PC-3 (cell line): ENCODE data around the gene UGT1A3. TPM values are rescaled to one million over a fixed set of nuclear protein-coding genes. Genes with fewer than 3 reads are reported as not detected.

ENCODE experiments used
- ATAC-seq: fragments of 200-7000 bp; cut with Tn5 transposase; 2 replicates; pipeline ENCODE4 v1.9.1; 2020; ENCODE audit warnings: mild to moderate bottlenecking, moderate library complexity
- BruUV-seq: library from RNA; stranded (reverse); fragments of 400-500 nt; replicated peaks from 2 replicates; lab custom pipeline; 2021; lab: Mats Ljungman, UMichigan
- CTCF ChIA-PET: fragments of 300-600 bp; sonication (Branson Sonifier 250); formaldehyde crosslinking; loops from one replicate; lab custom pipeline; 2022; ENCODE audit warnings: antibody characterized with exemption; lab: Charles Lee
- POLR2A ChIA-PET: fragments of 300-600 bp; sonication (Branson Sonifier 250); formaldehyde crosslinking; loops from one replicate; lab custom pipeline; 2022; ENCODE audit warnings: antibody characterized with exemption; ENCODE audit not compliant: unreplicated experiment; lab: Charles Lee
- DNase-seq: peaks from one replicate; pipeline ENCODE4 v3.0.0-alpha.2; 2015
- H2AFZ ChIP-seq: fragments of 300-600 bp; sonication (generic); 2 replicates; pipeline ENCODE4 v1.6.0; 2016; ENCODE audit warnings: antibody characterized with exemption, low read length
- H3F3A ChIP-seq: fragments of 300-600 bp; sonication (generic); one replicate; pipeline ENCODE4 v1.6.0; 2017; ENCODE audit warnings: antibody characterized with exemption, low read length, control low read depth, mild to moderate bottlenecking; ENCODE audit not compliant: unreplicated experiment
- H3K27ac ChIP-seq: fragments of 300-600 bp; sonication (generic); 2 replicates; pipeline ENCODE4 v1.5.1; 2016; ENCODE audit warnings: mild to moderate bottlenecking, low read length
- H3K27me3 ChIP-seq: fragments of 300-600 bp; sonication (generic); 2 replicates; pipeline ENCODE4 v1.6.1; 2016; ENCODE audit warnings: low read length, mixed read lengths
- H3K36me3 ChIP-seq: fragments of 300-600 bp; sonication (generic); 2 replicates; pipeline ENCODE4 v1.6.1; 2016; ENCODE audit warnings: low read depth, mixed run types, low read length, mixed read lengths
- H3K4me1 ChIP-seq: fragments of 300-600 bp; sonication (generic); 2 replicates; pipeline ENCODE4 v1.5.1; 2016; ENCODE audit warnings: low read length; ENCODE audit not compliant: insufficient read depth
- H3K4me2 ChIP-seq: fragments of 300-600 bp; sonication (generic); 2 replicates; pipeline ENCODE4 v1.6.0; 2016; ENCODE audit warnings: low read length
- H3K4me3 ChIP-seq: fragments of 300-600 bp; sonication (generic); 2 replicates; pipeline ENCODE4 v1.5.1; 2016; ENCODE audit warnings: mild to moderate bottlenecking, low read length, mixed read lengths
- H3K79me2 ChIP-seq: fragments of 300-600 bp; sonication (generic); 2 replicates; pipeline ENCODE4 v1.6.1; 2017; ENCODE audit warnings: low read length, mixed read lengths
- H3K9ac ChIP-seq: fragments of 300-600 bp; sonication (generic); 2 replicates; pipeline ENCODE4 v1.6.0; 2016; ENCODE audit warnings: mild to moderate bottlenecking, low read length
- H3K9me2 ChIP-seq: fragments of 300-600 bp; sonication (generic); replicated peaks from 2 replicates; pipeline ENCODE4 v1.6.1; 2016; ENCODE audit warnings: mixed run types, low read length, mixed read lengths
- H3K9me3 ChIP-seq: fragments of 300-600 bp; sonication (generic); 2 replicates; pipeline ENCODE4 v1.6.1; 2016; ENCODE audit warnings: low read length, mixed read lengths
- H4K20me1 ChIP-seq: fragments of 300-600 bp; sonication (generic); 2 replicates; pipeline ENCODE4 v1.6.1; 2016; ENCODE audit warnings: low read length, mixed read lengths
- CTCF ChIP-seq: fragments of 300-600 bp; sonication (generic); conservative IDR thresholded peaks from 2 replicates; pipeline ENCODE4 v1.5.1; 2017; ENCODE audit warnings: antibody characterized with exemption, low read depth, mild to moderate bottlenecking, low read length
- EZH2 ChIP-seq: fragments of 300-600 bp; sonication (generic); IDR thresholded peaks from one replicate; pipeline ENCODE4 v1.6.1; 2017; ENCODE audit warnings: antibody characterized with exemption, mild to moderate bottlenecking, low read length; ENCODE audit not compliant: unreplicated experiment
- EZH2phosphoT487 ChIP-seq: fragments of 300-600 bp; sonication (generic); IDR thresholded peaks from 2 replicates; pipeline ENCODE4 v1.6.1; 2018; ENCODE audit warnings: mild to moderate bottlenecking, antibody characterized with exemption, low read length, borderline replicate concordance
- intact Hi-C: fragments of 100-400 bp; cut with micrococcal nuclease; formaldehyde crosslinking; loops from 2 replicates; pipeline ENCODE4 v1.9.0; 2023
- total RNA-seq: library from RNA; depleted of rRNA; stranded (reverse); fragments of >200 nt; gene quantifications from 2 replicates; pipeline ENCODE4 v1.2.3, GENCODE V29; 2014

Gene UGT1A3
- total RNA-seq, 1 experiment from 2014 or later: not detected

- H3K79me2 ChIP-seq: no peaks in the 10 kb centered on the region
- no peaks in the 10 kb centered on the region for H3F3A ChIP-seq
- H3K27ac ChIP-seq: no peak overlapping the region
- BruUV-seq: no TSS peak
- no peaks in the 10 kb centered on the region for H3K9me2 ChIP-seq
- H3K9ac ChIP-seq: no peak overlapping the region
- H3K36me3 ChIP-seq: no peaks in the 10 kb centered on the region
- TF ChIP-seq EZH2phosphoT487 (no peak), CTCF (no peak), EZH2 (no peak)
- ChIA-PET CTCF (no interaction called here), POLR2A (no interaction called here)
- H2AFZ ChIP-seq: no peak overlapping the region
- no peaks in the 10 kb centered on the region for H3K27me3 ChIP-seq
- no peaks in the 10 kb centered on the region for H3K4me1 ChIP-seq
- no peak for DNase-seq
- no peak for ATAC-seq
- no peaks in the 10 kb centered on the region for H3K9me3 ChIP-seq
- intact Hi-C loops: no loop called here
- no peak overlapping the region for H3K4me2 ChIP-seq
- H3K4me3 ChIP-seq: no peak overlapping the region
- no peaks in the 10 kb centered on the region for H4K20me1 ChIP-seq
Measured at GRCh38 chr2:233820774-233821105, 91.9 kb downstream of the UGT1A3 start.

GRCh38 chr2:233821196-233821595 lies 92.4 kb downstream of the UGT1A3 start:
- POLR2A ChIA-PET: no interaction called here
- no peak for DNase-seq
- CTCF ChIA-PET: no interaction called here

GRCh38 chr2:233821709-233822100 lies 92.9 kb downstream of the UGT1A3 start:
- TF ChIP-seq EZH2phosphoT487 (no peak), CTCF (no peak), EZH2 (no peak)
- DNase-seq: no peak
- H3K9ac ChIP-seq: no peak overlapping the region
- no peaks in the 10 kb centered on the region for H3K9me2 ChIP-seq
- H3K27me3 ChIP-seq: no peaks in the 10 kb centered on the region
- no peaks in the 10 kb centered on the region for H3K79me2 ChIP-seq
- no peak for ATAC-seq
- no peaks in the 10 kb centered on the region for H4K20me1 ChIP-seq
- H3F3A ChIP-seq: no peaks in the 10 kb centered on the region
- ChIA-PET POLR2A (no interaction called here), CTCF (no interaction called here)
- H3K27ac ChIP-seq: no peak overlapping the region
- H3K9me3 ChIP-seq: no peaks in the 10 kb centered on the region
- H3K36me3 ChIP-seq: no peaks in the 10 kb centered on the region
- H3K4me3 ChIP-seq: no peak overlapping the region
- intact Hi-C loops: no loop called here
- BruUV-seq: no TSS peak
- H3K4me2 ChIP-seq: no peak overlapping the region
- no peak overlapping the region for H2AFZ ChIP-seq
- no peaks in the 10 kb centered on the region for H3K4me1 ChIP-seq

More at GRCh38 chr2:233821196-233821595, 92.4 kb downstream of the UGT1A3 start:
- H3K27me3 ChIP-seq: no peaks in the 10 kb centered on the region
- H3F3A ChIP-seq: no peaks in the 10 kb centered on the region
- ATAC-seq: no peak
- no peaks in the 10 kb centered on the region for H3K36me3 ChIP-seq
- no peaks in the 10 kb centered on the region for H3K79me2 ChIP-seq
- TF ChIP-seq EZH2phosphoT487 (no peak), EZH2 (no peak), CTCF (no peak)
- H3K27ac ChIP-seq: no peak overlapping the region
- H2AFZ ChIP-seq: no peak overlapping the region
- no peaks in the 10 kb centered on the region for H3K4me1 ChIP-seq
- H4K20me1 ChIP-seq: no peaks in the 10 kb centered on the region
- H3K9me2 ChIP-seq: no peaks in the 10 kb centered on the region
- intact Hi-C loops: no loop called here
- no peaks in the 10 kb centered on the region for H3K9me3 ChIP-seq
- no peak overlapping the region for H3K4me3 ChIP-seq
- BruUV-seq: no TSS peak
- no peak overlapping the region for H3K9ac ChIP-seq
- H3K4me2 ChIP-seq: no peak overlapping the region
